GM18508 (cell line): ENCODE results near the gene GRIN2A.

ENCODE experiments used
- ATAC-seq: cut with Tn5 transposase; IDR thresholded peaks from one replicate; pipeline ENCODE4 v1.9.1; 2021; ENCODE audit warnings: moderate number of reproducible peaks; ENCODE audit not compliant: insufficient read depth, unreplicated experiment

Gene GRIN2A

DNA sequence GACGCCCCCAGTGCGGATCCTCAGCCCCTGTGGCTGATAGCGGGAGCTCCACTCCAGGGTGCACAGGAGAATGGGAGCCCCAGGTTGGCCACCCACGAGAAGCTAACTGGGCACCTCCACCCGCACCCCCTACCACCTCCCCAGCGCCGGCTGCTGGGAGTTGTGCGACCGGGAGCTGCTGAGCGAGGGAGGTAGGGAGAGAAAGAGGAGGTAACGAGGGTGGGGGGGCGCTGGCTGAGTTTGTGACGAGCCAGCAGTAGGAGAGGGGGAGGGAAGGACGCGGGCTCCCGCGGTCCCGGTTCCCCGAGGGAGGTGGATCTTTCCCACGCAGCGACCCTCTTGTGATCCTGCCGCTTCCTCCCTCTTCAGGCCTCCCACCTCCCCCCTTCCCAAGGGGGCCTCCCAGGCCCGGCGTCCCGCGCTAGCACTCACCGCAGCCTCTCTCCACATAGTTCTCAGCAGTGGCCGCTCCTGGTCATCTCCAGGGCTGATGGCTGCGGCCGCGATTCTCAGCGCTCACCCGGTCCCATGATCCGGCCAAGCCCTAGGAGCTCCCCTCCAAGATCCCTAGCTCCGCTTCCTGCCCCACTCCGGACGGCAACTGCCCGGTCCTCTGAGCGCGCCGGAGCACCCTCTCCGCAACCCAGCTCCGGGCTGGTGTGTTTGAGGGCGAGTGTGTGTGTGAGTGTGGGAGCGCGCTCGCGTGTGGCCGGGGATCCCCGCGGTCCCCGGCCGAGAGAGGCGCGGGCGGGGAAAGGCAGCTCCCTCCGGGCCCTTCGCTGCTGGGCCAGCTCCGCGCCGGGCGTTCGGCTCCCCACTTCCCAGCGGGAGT, at the start of gene GRIN2A:
Gene GRIN2A, minus strand, starts transcription at position 207 of the 832 bp plus-strand sequence. CDS start 2,017 bp downstream, outside the sequence.
- ATAC-seq, result no peak

GRCh38 chr16:10231563-10231962, 49.3 kb upstream of the GRIN2A start:
- ATAC-seq, result no peak

DNA sequence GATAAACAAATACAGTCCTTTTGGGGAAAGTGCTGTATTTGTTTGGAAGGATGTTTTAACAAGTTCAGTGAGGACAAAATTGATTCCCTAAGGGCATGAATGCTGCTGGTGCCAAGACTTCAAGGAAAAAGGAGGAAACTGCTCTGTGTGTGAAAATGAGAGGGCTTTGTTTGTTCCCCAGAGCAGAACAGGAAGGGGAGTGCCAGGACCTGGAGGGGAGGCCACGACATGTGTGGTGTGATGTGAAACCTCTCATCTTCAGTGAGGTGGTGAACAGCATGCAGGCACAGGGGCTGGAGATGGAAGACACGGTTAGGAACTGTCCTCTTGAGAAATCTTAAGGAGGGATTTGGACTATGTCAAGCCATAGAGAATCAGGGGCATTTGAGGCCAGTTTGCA, 46.6 kb upstream of the GRIN2A start:
- ATAC-seq, result no peak

- no peak for ATAC-seq
These were observed 44.7 kb upstream of the GRIN2A start for GRCh38 chr16:10226987-10227306.

GRCh38 chr16:10226141-10226986, 44.1 kb upstream of the GRIN2A start:
- ATAC-seq, result no peak

GRCh38 chr16:10225653-10226052, 43.4 kb upstream of the GRIN2A start:
- no peak for ATAC-seq

DNA sequence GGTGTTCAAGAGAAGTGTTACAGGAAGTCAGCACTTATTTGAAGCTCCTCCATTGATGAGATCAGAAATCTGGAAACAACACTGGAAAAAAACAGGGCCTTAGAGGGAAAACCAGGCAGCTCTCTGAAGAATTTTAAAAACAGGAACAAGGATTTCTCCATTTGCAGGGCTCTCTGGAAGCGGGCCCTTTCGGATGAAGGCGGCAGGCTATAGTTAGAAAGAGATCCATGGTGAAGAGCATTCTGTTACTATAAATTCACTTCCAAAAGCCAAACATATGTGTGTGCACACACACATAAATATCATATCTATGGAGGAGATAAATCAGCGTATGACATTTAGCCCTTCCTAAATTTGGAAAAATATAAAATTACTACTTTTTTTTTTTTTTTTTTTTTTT, 42.6 kb upstream of the GRIN2A start:
- ATAC-seq, result no peak

DNA sequence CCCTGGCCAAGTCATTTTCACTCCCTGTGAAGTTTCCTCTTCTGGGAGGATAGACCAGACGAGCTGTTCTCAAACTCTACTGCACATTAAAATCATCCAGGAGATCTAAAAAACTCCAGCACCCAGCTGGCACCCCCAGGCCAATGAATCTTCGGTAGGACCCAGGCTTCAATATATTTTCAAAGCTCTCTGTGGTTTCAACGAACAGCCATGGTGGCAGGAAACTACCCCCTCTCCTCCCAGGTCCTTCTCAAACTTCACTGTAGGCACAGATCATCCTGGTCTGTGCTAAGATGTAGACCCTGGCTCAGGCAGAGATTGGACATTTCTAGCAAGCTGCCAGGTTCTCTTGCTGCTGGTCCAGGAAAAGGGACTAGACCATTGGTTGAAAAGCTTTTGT, 38.7 kb upstream of the GRIN2A start:
- no peak for ATAC-seq

- ATAC-seq, result no peak
These were observed 37.5 kb upstream of the GRIN2A start for GRCh38 chr16:10219742-10220141.

DNA sequence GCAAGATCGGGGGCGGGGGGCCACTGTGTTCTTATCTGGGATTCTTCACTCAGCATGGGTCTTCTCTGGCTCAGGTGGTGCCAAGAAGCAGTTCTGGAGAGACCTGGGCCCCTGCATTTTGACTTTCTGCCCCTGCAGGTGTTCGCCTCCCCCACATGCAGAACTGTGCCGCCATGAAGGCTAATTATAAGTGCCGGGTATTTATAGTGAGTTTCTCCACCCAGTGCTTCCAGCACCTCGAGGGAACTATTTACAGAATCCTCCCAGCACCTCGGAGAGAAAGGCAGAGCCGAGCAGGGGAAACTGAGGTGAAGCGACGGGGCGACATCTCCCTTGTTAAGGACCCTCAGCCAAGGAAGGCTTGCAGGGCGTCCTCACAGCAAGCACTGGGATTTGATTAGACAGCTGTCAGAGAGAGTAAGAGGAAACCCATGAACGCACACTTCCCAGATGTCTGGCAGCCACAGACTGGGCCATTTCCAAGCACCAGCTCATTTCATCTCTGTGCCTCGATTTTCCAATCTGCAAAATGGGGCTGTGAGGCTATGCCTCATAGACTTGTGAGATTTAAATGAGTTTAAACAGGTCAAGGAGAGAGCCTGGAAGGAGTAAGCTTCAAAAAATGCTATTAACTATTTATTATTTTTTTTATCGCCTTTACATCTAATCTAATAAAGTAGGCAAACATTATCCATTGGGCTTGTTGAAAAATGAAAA, 36.4 kb upstream of the GRIN2A start:
- no peak for ATAC-seq

- ATAC-seq, result no peak
These were observed 31.5 kb upstream of the GRIN2A start for GRCh38 chr16:10213748-10214147.

DNA sequence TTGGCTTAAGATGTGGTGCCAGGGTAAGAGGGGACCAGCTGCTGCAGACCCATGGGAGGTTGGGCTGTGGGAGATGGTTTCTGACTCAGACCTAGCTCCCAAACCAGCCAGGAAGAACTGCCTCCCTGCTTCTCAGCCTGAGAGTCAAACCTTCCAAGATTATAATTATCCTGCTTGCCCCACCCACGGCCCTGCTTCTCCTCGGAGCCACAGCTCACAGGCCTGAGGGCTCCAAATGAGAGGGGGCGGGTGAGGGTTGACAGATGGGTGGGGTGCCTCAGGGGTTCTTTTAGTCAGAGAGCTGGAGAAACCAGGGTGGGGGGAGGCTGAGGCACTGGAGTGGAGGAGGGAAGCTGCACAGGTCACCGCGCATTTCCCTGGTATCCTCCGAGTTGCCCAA, 28.7 kb upstream of the GRIN2A start:
- no peak for ATAC-seq

DNA sequence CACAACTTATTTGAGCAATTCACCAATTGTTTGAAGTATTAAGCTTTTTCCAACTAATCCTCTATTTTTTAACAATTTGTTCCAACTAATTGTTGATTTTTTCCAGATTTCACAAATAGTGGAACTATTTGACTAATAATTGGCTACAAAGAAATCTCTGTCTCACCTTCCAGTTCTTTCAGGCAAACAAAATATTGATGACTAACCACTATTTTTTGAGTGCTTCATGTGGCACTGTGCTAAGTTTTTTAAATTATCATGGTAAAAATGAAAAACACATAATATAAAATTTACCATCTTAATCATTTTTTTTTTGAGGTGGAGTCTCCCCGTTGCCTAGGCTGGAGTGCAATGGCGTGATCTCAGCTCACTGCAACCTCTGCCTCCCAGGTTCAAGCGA, 24.6 kb upstream of the GRIN2A start:
- ATAC-seq, result no peak

GRCh38 chr16:10206215-10206614, 24.0 kb upstream of the GRIN2A start:
- ATAC-seq, result peak; percentile 70

- ATAC-seq, result no peak
These were observed 23.5 kb upstream of the GRIN2A start for GRCh38 chr16:10205688-10206087.

- no peak for ATAC-seq
These were observed 20.4 kb upstream of the GRIN2A start for GRCh38 chr16:10202649-10203048.

DNA sequence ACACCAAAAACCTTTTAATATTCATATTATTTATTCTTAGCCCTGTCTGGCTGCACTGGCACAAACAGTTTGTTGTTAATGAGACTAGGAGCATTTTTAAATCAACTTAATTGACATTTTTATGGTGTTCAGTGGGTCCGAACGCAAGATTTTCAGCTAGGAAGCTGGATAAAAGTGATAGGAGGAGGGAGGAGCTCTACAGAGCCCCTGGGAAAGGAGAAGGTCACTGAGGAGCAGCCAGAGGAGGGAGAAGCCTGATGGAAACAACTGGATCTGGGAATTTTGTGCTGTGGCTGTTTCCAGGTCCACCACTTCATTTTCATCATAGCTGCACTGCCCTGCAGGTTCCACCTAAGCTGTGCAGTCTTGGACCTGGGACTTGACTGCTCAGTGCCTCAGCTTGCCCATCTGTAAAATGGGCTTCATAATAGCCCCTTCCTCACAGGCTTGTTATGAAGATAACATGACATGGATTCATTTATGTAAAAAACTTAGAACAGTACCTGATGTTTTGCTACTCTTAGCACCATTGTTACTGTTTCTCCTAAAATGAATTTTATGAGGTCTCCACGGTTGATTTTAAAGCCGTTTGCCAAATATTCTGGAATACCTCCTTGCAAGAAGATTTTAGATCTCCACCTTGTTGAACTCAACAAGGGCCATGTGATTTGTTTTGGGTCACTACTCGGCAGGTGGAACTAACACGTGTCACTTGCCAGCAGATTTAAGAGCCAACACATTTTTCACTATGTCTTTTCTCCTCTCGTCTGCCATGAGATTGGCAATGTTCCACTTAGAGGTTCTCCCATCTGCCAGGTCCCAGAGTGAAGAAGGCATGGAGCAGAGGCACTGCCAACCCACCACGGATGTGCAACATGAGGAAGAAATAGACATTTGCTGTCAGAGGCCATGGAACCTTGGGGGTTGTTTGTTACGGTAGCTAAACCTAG, 18.7 kb upstream of the GRIN2A start:
- no peak for ATAC-seq

GRCh38 chr16:10196999-10197398, 14.8 kb upstream of the GRIN2A start:
- no peak for ATAC-seq

DNA sequence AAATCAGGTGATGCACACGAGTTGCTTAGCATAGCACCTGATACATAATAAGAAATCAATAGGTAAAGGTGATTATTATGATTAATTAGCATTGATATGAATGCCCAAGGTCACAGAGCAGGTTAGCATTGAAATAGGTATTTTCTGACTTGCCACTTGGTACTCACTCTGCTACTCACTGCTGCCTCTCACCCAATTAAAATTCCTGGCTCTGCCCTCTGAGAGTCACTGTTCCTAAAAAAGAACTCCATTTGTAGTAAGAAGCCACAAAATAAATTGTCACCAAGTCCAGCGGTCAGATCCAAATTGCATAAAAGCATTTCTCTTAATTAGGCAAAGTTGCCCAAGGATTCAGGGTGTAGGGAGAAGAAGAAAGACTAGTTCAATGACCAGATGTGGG, 8.9 kb upstream of the GRIN2A start:
- no peak for ATAC-seq

DNA sequence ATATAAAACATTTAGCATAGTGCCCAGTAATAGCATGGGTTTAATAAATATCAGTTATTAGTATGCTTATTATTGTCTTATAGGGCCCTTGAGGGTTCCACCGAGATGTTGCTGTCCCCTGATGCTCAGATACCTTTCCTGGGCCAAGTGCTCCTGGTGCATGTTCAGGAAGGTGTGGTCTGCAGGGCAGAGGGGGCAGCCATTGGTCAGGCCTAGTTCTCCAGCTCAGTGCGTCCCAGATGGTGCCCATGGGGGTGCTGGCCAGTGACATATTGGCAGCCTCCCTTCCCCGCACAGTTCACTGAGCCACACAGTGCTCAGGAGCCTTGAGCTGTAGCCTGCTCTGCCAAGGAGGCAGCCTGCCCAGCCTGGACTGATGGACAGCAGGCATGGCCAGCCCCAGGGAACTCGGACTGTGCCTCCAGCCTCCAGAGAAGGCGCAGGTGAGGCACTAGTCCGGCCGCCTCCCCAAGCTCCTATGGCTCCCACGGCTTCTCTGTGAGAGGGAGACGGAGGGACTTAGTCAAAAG, 7.7 kb upstream of the GRIN2A start:
- no peak for ATAC-seq
